ENCODE measurements around the gene CSF1. TPM values are rescaled to one million over a fixed set of nuclear protein-coding genes. Genes with fewer than 3 reads are reported as not detected.
A peak's percentile ranks its signal among the peaks of the same experiment; 100 is the strongest.
"Not testable (repeated sequence)": the region's sequence is repeated elsewhere in the genome, so short reads cannot be mapped to it uniquely, and the experiment has no call there.

The CSF1 gene
- total RNA-seq (22.7 and 28.9 TPM in 2 replicates), polyA plus RNA-seq (23.3 and 24.5 TPM in 2 replicates), polyA minus RNA-seq (10.2 and 22.5 TPM in 2 replicates), Bru-seq, nascent RNA (percentile 54 among the genes with signal in this experiment), BruChase-seq, experiment 1, labeled RNA remaining after a 6-hour chase (percentile 55 among the genes with signal in this experiment), BruChase-seq, experiment 2, labeled RNA remaining after a 2-hour chase (percentile 53 among the genes with signal in this experiment)
- polyA plus RNA-seq (2011; cell fraction: cytosol; rRNA removed) = 18.0 and 21.7 TPM in 2 replicates
- 17.9 and 23.3 TPM in 2 replicates for polyA plus RNA-seq (2011; cell fraction: nucleus; rRNA removed)
- 18.7 and 20.5 TPM in 2 replicates for polyA plus RNA-seq (2012)
- 1.6 TPM for polyA minus RNA-seq (2011; cell fraction: cytosol; rRNA and poly(A)+ RNA removed)
- polyA minus RNA-seq (2011; cell fraction: nucleus; rRNA and poly(A)+ RNA removed) = 5.8 and 10.2 TPM in 2 replicates
- long read RNA-seq, full-length matches to known transcripts = 20 of 37 reads
- long read RNA-seq, partial matches to known transcripts = 2 of 37 reads
- long read RNA-seq, other reads (novel, unspliced or antisense) = 15 of 37 reads

GRCh38 chr1:109910123-109910962, at the start of gene CSF1:
TSS of gene CSF1 (plus strand) at chr1:109910849. CDS start at chr1:109911024, 175 bp downstream.
- H3K27me3 ChIP-seq (ENCODE audit: control insufficient read depth in 2 of 2, insufficient read depth in 2 of 2, low read length in 2 of 2) = peaks cover 0 to 4% of the 10 kb centered on the region in 2 experiments
- no peaks in the 10 kb centered on the region for H3K9me1 ChIP-seq (replicated peaks; ENCODE audit: control insufficient read depth, extremely low read depth, insufficient read depth, low read length)
- DNase-seq (ENCODE audit: low read depth, low spot score) (peak; percentile 77), FAIRE-seq (peak; percentile 81)
- no peaks in the 10 kb centered on the region for H3K36me3 ChIP-seq (ENCODE audit: control insufficient read depth in 2 of 2, extremely low read depth in 1 of 2, insufficient read depth in 2 of 2, low read length in 2 of 2)
- no peaks in the 10 kb centered on the region for H3K9me3 ChIP-seq (replicated peaks; ENCODE audit: control insufficient read depth, insufficient read depth, low read length)
- POLR2A ChIA-PET = interaction anchor here (1.4 kb wide), 1 partner anchor 69 kb away, joined by 5 read pairs; no protein-coding TSS in a partner anchor
- H2AFZ ChIP-seq (ENCODE audit: low read depth, low read length) = peak within 1 kb of the TSS; percentile 73
- no peaks in the 10 kb centered on the region for H4K20me1 ChIP-seq (replicated peaks; ENCODE audit: control insufficient read depth, extremely low read depth, insufficient read depth, low read length)
- CTCF ChIA-PET = interaction anchor here (1.2 to 2.4 kb wide), 9 partner anchors 14 to 135 kb away, joined by 3 to 20 read pairs (median 5); partner anchors contain the start of gene AHCYL1
- intact Hi-C loops (cut with micrococcal nuclease) (loop anchor here (1.0 to 2.0 kb wide), 6 partner anchors 18 to 134 kb away; partner anchors contain the start of gene AHCYL1), dilution Hi-C loops (cut with MboI; ENCODE audit: extremely low pct_ligation_motif_present, low sequenced_read_pairs) (no loop called here)
- H3K9ac ChIP-seq (replicated peaks; ENCODE audit: extremely low read depth, insufficient read depth, low read length) = peak within 1 kb of the TSS; percentile 70
- H3K4me1 ChIP-seq (ENCODE audit: control insufficient read depth, extremely low read depth, insufficient read depth, low read length) = peaks cover 8% of the 10 kb centered on the region
- H3K79me2 ChIP-seq (ENCODE audit: control insufficient read depth, insufficient read depth, low read length) = no peaks in the 10 kb centered on the region
- TF ChIP-seq EZH2 (IDR thresholded peaks at IDR 0.05; ENCODE audit: borderline replicate concordance, low read depth, low read length, severe bottlenecking) (peak; percentile 13), POLR2AphosphoS5 (IDR thresholded peaks at IDR 0.05; ENCODE audit: insufficient read depth, low read depth, low read length) (peak; percentile 49), JUN (IDR thresholded peaks at IDR 0.05; ENCODE audit: borderline replicate concordance, insufficient read depth, insufficient read length, low read depth) (no peak)
- peak within 1 kb of the TSS; percentile 45 for H3K27ac ChIP-seq (ENCODE audit: insufficient read depth, low read depth, low read length)
- H3K4me3 ChIP-seq (replicated peaks in 1 of 3; ENCODE audit: insufficient read depth in 1 of 3, low read depth in 1 of 3, low read length in 3 of 3) = peak within 1 kb of the TSS; percentile 36 to 91 (median 45)
- peak within 1 kb of the TSS; percentile 66 for H3K4me2 ChIP-seq (ENCODE audit: insufficient read depth, low read length)
- BruUV-seq (replicated peaks) = TSS peak; percentile 49

- FAIRE-seq; H3K9me3 ChIP-seq (replicated peaks; ENCODE audit: control insufficient read depth, insufficient read depth, low read length); dilution Hi-C loops (cut with MboI; ENCODE audit: extremely low pct_ligation_motif_present, low sequenced_read_pairs); H3K4me3 ChIP-seq (replicated peaks in 1 of 3; ENCODE audit: insufficient read depth in 1 of 3, low read depth in 1 of 3, low read length in 3 of 3); CTCF ChIA-PET; H3K79me2 ChIP-seq (ENCODE audit: control insufficient read depth, insufficient read depth, low read length); H3K36me3 ChIP-seq (ENCODE audit: control insufficient read depth in 2 of 2, extremely low read depth in 1 of 2, insufficient read depth in 2 of 2, low read length in 2 of 2); BruUV-seq (replicated peaks); intact Hi-C loops (cut with micrococcal nuclease); H3K27ac ChIP-seq (ENCODE audit: insufficient read depth, low read depth, low read length); H2AFZ ChIP-seq (ENCODE audit: low read depth, low read length); H3K9me1 ChIP-seq (replicated peaks; ENCODE audit: control insufficient read depth, extremely low read depth, insufficient read depth, low read length); H4K20me1 ChIP-seq (replicated peaks; ENCODE audit: control insufficient read depth, extremely low read depth, insufficient read depth, low read length); H3K4me1 ChIP-seq (ENCODE audit: control insufficient read depth, extremely low read depth, insufficient read depth, low read length); DNase-seq (ENCODE audit: low read depth, low spot score); POLR2A ChIA-PET; H3K4me2 ChIP-seq (ENCODE audit: insufficient read depth, low read length); H3K27me3 ChIP-seq (ENCODE audit: control insufficient read depth in 2 of 2, insufficient read depth in 2 of 2, low read length in 2 of 2); H3K9ac ChIP-seq (replicated peaks; ENCODE audit: extremely low read depth, insufficient read depth, low read length): not testable (repeated sequence)
These were observed 49.0 kb upstream of the CSF1 start for GRCh38 chr1:109861616-109862015.
